GM21528 (cell line): ENCODE results near the gene APOC4.

Source experiments
- ATAC-seq: cut with Tn5 transposase; IDR thresholded peaks from one replicate; pipeline ENCODE4 v1.9.1; 2021; ENCODE audit warnings: mild to moderate bottlenecking, moderate library complexity; ENCODE audit not compliant: unreplicated experiment, low FRiP score

APOC4 gene

GRCh38 chr19:44992336-44993163 is 50.5 kb downstream of the APOC4 start:
- no peak for ATAC-seq

GRCh38 chr19:44993526-44993925 is 51.5 kb downstream of the APOC4 start:
- ATAC-seq = no peak

GRCh38 chr19:44993926-44994537 is 52.0 kb downstream of the APOC4 start:
- ATAC-seq = no peak
